ENCODE measurements around the gene PSMD8. TPM values are rescaled to one million over a fixed set of nuclear protein-coding genes. Genes with fewer than 3 reads are reported as not detected.
"Not testable (repeated sequence)": the region's sequence is repeated elsewhere in the genome, so short reads cannot be mapped to it uniquely, and the experiment has no call there.

PSMD8 gene
- total RNA-seq, 1 experiment from 2014 or later = 289 TPM

GRCh38 chr19:38411041-38411712 lies 36.8 kb downstream of the PSMD8 start:
- no TSS peak for BruUV-seq (replicated peaks)
- no peak for TF ChIP-seq CTCF (IDR thresholded peaks at IDR 0.05; ENCODE audit: unreplicated experiment)
- Mint-ChIP-seq H3K4me1 (ENCODE audit: insufficient read depth, unreplicated experiment) (peaks cover 10% of the 10 kb centered on the region), H3K27ac (ENCODE audit: low read depth, unreplicated experiment) (no peak overlapping the region), H3K36me3 (ENCODE audit: insufficient read depth, unreplicated experiment) (peaks cover 15% of the 10 kb centered on the region), H3K27me3 (ENCODE audit: insufficient read depth, unreplicated experiment) (no peaks in the 10 kb centered on the region), H3K4me3 (ENCODE audit: unreplicated experiment) (no peak overlapping the region), H3K9me3 (ENCODE audit: unreplicated experiment) (no peaks in the 10 kb centered on the region)
- ChIA-PET CTCF (no interaction called here), POLR2A (no interaction called here)
- DNase-seq (ENCODE audit: unreplicated experiment) = no peak
- intact Hi-C loops (cut with micrococcal nuclease) = no loop called here

GRCh38 chr19:38411898-38412297 lies 37.5 kb downstream of the PSMD8 start:
- H3K9me3 Mint-ChIP-seq (ENCODE audit: unreplicated experiment); H3K27ac Mint-ChIP-seq (ENCODE audit: low read depth, unreplicated experiment); intact Hi-C loops (cut with micrococcal nuclease); DNase-seq (ENCODE audit: unreplicated experiment); H3K4me3 Mint-ChIP-seq (ENCODE audit: unreplicated experiment); BruUV-seq (replicated peaks); H3K27me3 Mint-ChIP-seq (ENCODE audit: insufficient read depth, unreplicated experiment); POLR2A ChIA-PET: not testable (repeated sequence)
- CTCF ChIA-PET = interaction anchor here (1.5 kb wide), 1 partner anchor 9 kb away, joined by 10 read pairs; the partner anchor contains the start of gene FAM98C
- Mint-ChIP-seq H3K36me3 (ENCODE audit: insufficient read depth, unreplicated experiment) (peaks cover 13% of the 10 kb centered on the region), H3K4me1 (ENCODE audit: insufficient read depth, unreplicated experiment) (peaks cover 12% of the 10 kb centered on the region)

GRCh38 chr19:38412491-38412890 lies 38.1 kb downstream of the PSMD8 start:
- Mint-ChIP-seq H3K36me3 (ENCODE audit: insufficient read depth, unreplicated experiment) (peaks cover 7% of the 10 kb centered on the region), H3K4me1 (ENCODE audit: insufficient read depth, unreplicated experiment) (peaks cover 18% of the 10 kb centered on the region), H3K4me3 (ENCODE audit: unreplicated experiment) (no peak overlapping the region), H3K27ac (ENCODE audit: low read depth, unreplicated experiment) (no peak overlapping the region), H3K27me3 (ENCODE audit: insufficient read depth, unreplicated experiment) (peaks cover 8% of the 10 kb centered on the region), H3K9me3 (ENCODE audit: unreplicated experiment) (no peaks in the 10 kb centered on the region)
- BruUV-seq (replicated peaks) = no TSS peak
- no peak for DNase-seq (ENCODE audit: unreplicated experiment)
- ChIA-PET POLR2A (no interaction called here), CTCF (interaction anchor here (1.5 kb wide), 1 partner anchor 10 kb away, joined by 10 read pairs; the partner anchor contains the start of gene FAM98C)
- intact Hi-C loops (cut with micrococcal nuclease) = no loop called here
- TF ChIP-seq CTCF (IDR thresholded peaks at IDR 0.05; ENCODE audit: unreplicated experiment) = no peak

GRCh38 chr19:38412961-38413360 lies 38.6 kb downstream of the PSMD8 start:
- H3K9me3 Mint-ChIP-seq (ENCODE audit: unreplicated experiment) = no peaks in the 10 kb centered on the region
- H3K4me1 Mint-ChIP-seq (ENCODE audit: insufficient read depth, unreplicated experiment) = peaks cover 20% of the 10 kb centered on the region
- ChIA-PET CTCF (interaction anchor here (1.0 to 1.5 kb wide), 2 partner anchors 10 kb away, joined by 9 to 10 read pairs; partner anchors contain the start of gene FAM98C), POLR2A (no interaction called here)
- intact Hi-C loops (cut with micrococcal nuclease) = no loop called here
- no peak overlapping the region for H3K4me3 Mint-ChIP-seq (ENCODE audit: unreplicated experiment)
- TF ChIP-seq CTCF (IDR thresholded peaks at IDR 0.05; ENCODE audit: unreplicated experiment) = no peak
- BruUV-seq (replicated peaks) = no TSS peak
- no peak overlapping the region for H3K27ac Mint-ChIP-seq (ENCODE audit: low read depth, unreplicated experiment)
- H3K36me3 Mint-ChIP-seq (ENCODE audit: insufficient read depth, unreplicated experiment) = peaks cover 3% of the 10 kb centered on the region
- DNase-seq (ENCODE audit: unreplicated experiment) = no peak
- peaks cover 13% of the 10 kb centered on the region for H3K27me3 Mint-ChIP-seq (ENCODE audit: insufficient read depth, unreplicated experiment)

All from MCF 10A (cell line).